ENCODE results near the gene IL1R2. TPM values are rescaled to one million over a fixed set of nuclear protein-coding genes. Genes with fewer than 3 reads are reported as not detected.
A peak's percentile ranks its signal among the peaks of the same experiment; 100 is the strongest.

The IL1R2 gene
- total and polyA plus RNA-seq, 2 of the 13 experiments (the other 11 are each of a cell fraction or from before 2014, with no cell fraction given), result 3.6 to 7.3 TPM

GRCh38 chr2:101972621-101973434 lies 18.9 kb upstream of the IL1R2 start:
- Histone ChIP-seq H3K9ac (ENCODE audit: insufficient read depth, low read depth, low read length) (no peak overlapping the region), H4K20me1 (ENCODE audit: insufficient read depth, low read length) (no peaks in the 10 kb centered on the region), H3K27ac (ENCODE audit: extremely low read length, insufficient read depth, low read length) (no peak overlapping the region), H3K4me3 (replicated peaks in 1 of 3; ENCODE audit: insufficient read depth in 1 of 3, low read depth in 2 of 3, low read length in 3 of 3) (no peak overlapping the region), H3K9me3 (ENCODE audit: low read length) (no peaks in the 10 kb centered on the region), H3K4me1 (ENCODE audit: insufficient read depth, low read length) (peaks cover 31% of the 10 kb centered on the region), H3K27me3 (ENCODE audit: control insufficient read depth in 1 of 2, insufficient read depth in 2 of 2, low read length in 2 of 2) (0 out of 5 replicates have a peak, but pooled peaks cover 0 to 8% of the 10 kb centered on the region in 2 experiments), H2AFZ (ENCODE audit: low read length) (no peak overlapping the region), H3K79me2 (ENCODE audit: insufficient read depth, low read length) (no peaks in the 10 kb centered on the region), H3K4me2 (ENCODE audit: low read depth, low read length) (no peak overlapping the region), H3K36me3 (replicated peaks in 1 of 2; ENCODE audit: control insufficient read depth in 1 of 2, insufficient read depth in 2 of 2, low read length in 2 of 2) (no peaks in the 10 kb centered on the region)
- in situ Hi-C loops (cut with HindIII; ENCODE audit: extremely low pct_ligation_motif_present, low pct_unique_long_range_greater_than_20kb) (no loop called here), intact Hi-C loops (cut with micrococcal nuclease; ENCODE audit: unreplicated experiment) (no loop called here)
- no peak for ATAC-seq
- 33% methylated on average over 7 of the region's 7 CpGs for WGBS (ENCODE audit: low lambda C conversion rate)
- no peak for DNase-seq (ENCODE audit: low spot score)
- ChIA-PET CTCF (ENCODE audit: low intra/inter-chr PET ratio, low total read pairs) (no interaction called here), POLR2A (no interaction called here)
- BruUV-seq (replicated peaks), result no TSS peak
- TF ChIP-seq NCOR1 (IDR thresholded peaks at IDR 0.05; ENCODE audit: borderline replicate concordance, low read length) (no peak), MAFK (conservative IDR thresholded peaks at IDR 0.05 in 1 of 2, IDR thresholded peaks at IDR 0.05 in 1 of 2; ENCODE audit: low read length in 2 of 2) (0 out of 4 replicates have a peak, but pooled peaks of 1 of the 2 experiments have one; percentile 2)
- no peak for FAIRE-seq

GRCh38 chr2:101974663-101975062 lies 17.1 kb upstream of the IL1R2 start:
- no peak overlapping the region for H3K4me2 ChIP-seq (ENCODE audit: low read depth, low read length)
- intact Hi-C loops (cut with micrococcal nuclease; ENCODE audit: unreplicated experiment), result no loop called here
- no peaks in the 10 kb centered on the region for H3K79me2 ChIP-seq (ENCODE audit: insufficient read depth, low read length)
- no peak overlapping the region for H3K27ac ChIP-seq (ENCODE audit: extremely low read length, insufficient read depth, low read length)
- TF ChIP-seq ZNF7 (CRISPR knock-in tag; IDR thresholded peaks at IDR 0.05) (no peak), POLR2AphosphoS2 (IDR thresholded peaks at IDR 0.05; ENCODE audit: low read depth, low read length) (no peak), ELF3 (CRISPR knock-in tag; IDR thresholded peaks at IDR 0.05) (no peak), SETDB1 (CRISPR knock-in tag; IDR thresholded peaks at IDR 0.05; ENCODE audit: borderline replicate concordance) (no peak), ERF (CRISPR knock-in tag; IDR thresholded peaks at IDR 0.05) (no peak), HDAC1 (CRISPR knock-in tag; IDR thresholded peaks at IDR 0.05) (no peak), TRIM22 (IDR thresholded peaks at IDR 0.05) (no peak), SOX6 (IDR thresholded peaks at IDR 0.05) (no peak), SOX6 (CRISPR knock-in tag; IDR thresholded peaks at IDR 0.05) (no peak), YEATS2 (CRISPR knock-in tag; IDR thresholded peaks at IDR 0.05; ENCODE audit: borderline replicate concordance) (no peak)
- TF ChIP-seq, protein P1, sequence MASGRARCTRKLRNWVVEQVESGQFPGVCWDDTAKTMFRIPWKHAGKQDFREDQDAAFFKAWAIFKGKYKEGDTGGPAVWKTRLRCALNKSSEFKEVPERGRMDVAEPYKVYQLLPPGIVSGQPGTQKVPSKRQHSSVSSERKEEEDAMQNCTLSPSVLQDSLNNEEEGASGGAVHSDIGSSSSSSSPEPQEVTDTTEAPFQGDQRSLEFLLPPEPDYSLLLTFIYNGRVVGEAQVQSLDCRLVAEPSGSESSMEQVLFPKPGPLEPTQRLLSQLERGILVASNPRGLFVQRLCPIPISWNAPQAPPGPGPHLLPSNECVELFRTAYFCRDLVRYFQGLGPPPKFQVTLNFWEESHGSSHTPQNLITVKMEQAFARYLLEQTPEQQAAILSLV (CRISPR knock-in tag; IDR thresholded peaks at IDR 0.05; ENCODE audit: borderline replicate concordance), result no peak
- H3K4me3 ChIP-seq (replicated peaks in 1 of 3; ENCODE audit: insufficient read depth in 1 of 3, low read depth in 2 of 3, low read length in 3 of 3), result no peak overlapping the region
- ChIA-PET POLR2A (no interaction called here), CTCF (ENCODE audit: low intra/inter-chr PET ratio, low total read pairs) (no interaction called here)
- H3K9ac ChIP-seq (ENCODE audit: insufficient read depth, low read depth, low read length), result no peak overlapping the region
- H4K20me1 ChIP-seq (ENCODE audit: insufficient read depth, low read length), result no peaks in the 10 kb centered on the region
- peaks cover 3 to 14% of the 10 kb centered on the region in 2 experiments; a peak in 2 of 5 replicates for H3K27me3 ChIP-seq (ENCODE audit: control insufficient read depth in 1 of 2, insufficient read depth in 2 of 2, low read length in 2 of 2)
- FAIRE-seq, result no peak
- H3K36me3 ChIP-seq (replicated peaks in 1 of 2; ENCODE audit: control insufficient read depth in 1 of 2, insufficient read depth in 2 of 2, low read length in 2 of 2), result no peaks in the 10 kb centered on the region
- in situ Hi-C loops (cut with HindIII; ENCODE audit: extremely low pct_ligation_motif_present, low pct_unique_long_range_greater_than_20kb), result no loop called here
- DNase-seq (ENCODE audit: low spot score), result no peak
- ATAC-seq, result peak; percentile 40
- 41% methylated on average over 8 of the region's 8 CpGs for WGBS (ENCODE audit: low lambda C conversion rate)
- H3K9me3 ChIP-seq (ENCODE audit: low read length), result no peaks in the 10 kb centered on the region
- BruUV-seq (replicated peaks), result no TSS peak
- H3K4me1 ChIP-seq (ENCODE audit: insufficient read depth, low read length), result peaks cover 31% of the 10 kb centered on the region
- no peak overlapping the region for H2AFZ ChIP-seq (ENCODE audit: low read length)
